GM12878 (cell line): ENCODE measurements around the gene FAM131B.

Source experiments
- EGR1 ChIP-seq, 2 experiments: IDR thresholded peaks; 1 replicate in 1 of 2; 2 replicates in 1 of 2; pipeline ENCODE4 v1.6.1; 2011 to 2012; ENCODE audit warnings: low read depth in 2 of 2, low read length in 2 of 2, borderline replicate concordance in 1 of 2, mild to moderate bottlenecking in 1 of 2, moderate library complexity in 1 of 2
- FOXM1 ChIP-seq: IDR thresholded peaks from 2 replicates; pipeline ENCODE4 v1.6.1; 2012; ENCODE audit warnings: low read depth, mild to moderate bottlenecking, inconsistent platforms, low read length, moderate library complexity
- JUND ChIP-seq: IDR thresholded peaks from 2 replicates; pipeline ENCODE4 v1.6.1; 2012; ENCODE audit warnings: low read depth, mild to moderate bottlenecking, low read length, improper control_type of control experiment, moderate library complexity
- RAD21 ChIP-seq: IDR thresholded peaks from 2 replicates; pipeline ENCODE4 v1.6.1; 2011; ENCODE audit warnings: mild to moderate bottlenecking, low read depth, low read length, moderate library complexity; ENCODE audit not compliant: insufficient read depth
- RCOR1 ChIP-seq: conservative IDR thresholded peaks from 2 replicates; pipeline ENCODE4 v1.6.1; 2012; ENCODE audit warnings: low read depth, low read length, improper control_type of control experiment
- SMC3 ChIP-seq: IDR thresholded peaks from 2 replicates; pipeline ENCODE4 v1.6.1; 2011; ENCODE audit warnings: low read length, improper control_type of control experiment, borderline replicate concordance
- TCF12 ChIP-seq: IDR thresholded peaks from 2 replicates; pipeline ENCODE4 v1.6.1; 2011; ENCODE audit warnings: low read depth, mild to moderate bottlenecking, low read length
- ZNF217 ChIP-seq: fragments of 450-650 bp; IDR thresholded peaks from 2 replicates; pipeline ENCODE4 v1.6.1; 2017; ENCODE audit warnings: antibody characterized with exemption, mild to moderate bottlenecking
- TF ChIP-seq, protein P1 (sequence below): IDR thresholded peaks from 2 replicates; pipeline ENCODE4 v1.6.1; 2012; ENCODE audit warnings: low read length, inconsistent platforms
- TF ChIP-seq, protein P2 (sequence below): IDR thresholded peaks from 2 replicates; pipeline ENCODE4 v1.6.1; 2011; ENCODE audit warnings: low read depth, mild to moderate bottlenecking, low read length, moderate library complexity, borderline replicate concordance; ENCODE audit errors: extremely low read depth
- TF ChIP-seq, protein P3 (sequence below): fragments of 450-650 bp; IDR thresholded peaks from 2 replicates; pipeline ENCODE4 v1.6.1; 2017; ENCODE audit warnings: antibody characterized with exemption, mild to moderate bottlenecking, moderate library complexity

DNA sequence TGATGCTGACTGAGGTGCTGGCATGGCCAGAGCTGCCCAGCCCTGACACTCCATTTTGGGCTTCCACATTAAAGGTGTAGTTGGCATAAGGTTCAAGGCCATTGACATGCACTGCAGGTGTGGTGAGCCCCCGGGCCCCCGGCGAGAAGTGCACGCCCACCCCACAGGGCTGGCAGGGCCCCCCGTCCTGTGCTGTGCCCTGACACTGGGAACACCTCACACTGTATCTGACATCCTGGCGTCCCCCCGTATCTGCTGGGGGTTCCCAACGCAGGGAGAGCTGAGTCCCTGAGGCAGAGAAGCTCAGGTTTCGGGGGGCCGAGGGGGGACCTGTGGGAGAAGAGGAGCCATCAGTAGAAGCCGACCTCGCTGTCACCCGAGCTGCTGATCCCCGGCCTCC is 36.1 kb upstream of the FAM131B start:
- TF ChIP-seq, protein P1, sequence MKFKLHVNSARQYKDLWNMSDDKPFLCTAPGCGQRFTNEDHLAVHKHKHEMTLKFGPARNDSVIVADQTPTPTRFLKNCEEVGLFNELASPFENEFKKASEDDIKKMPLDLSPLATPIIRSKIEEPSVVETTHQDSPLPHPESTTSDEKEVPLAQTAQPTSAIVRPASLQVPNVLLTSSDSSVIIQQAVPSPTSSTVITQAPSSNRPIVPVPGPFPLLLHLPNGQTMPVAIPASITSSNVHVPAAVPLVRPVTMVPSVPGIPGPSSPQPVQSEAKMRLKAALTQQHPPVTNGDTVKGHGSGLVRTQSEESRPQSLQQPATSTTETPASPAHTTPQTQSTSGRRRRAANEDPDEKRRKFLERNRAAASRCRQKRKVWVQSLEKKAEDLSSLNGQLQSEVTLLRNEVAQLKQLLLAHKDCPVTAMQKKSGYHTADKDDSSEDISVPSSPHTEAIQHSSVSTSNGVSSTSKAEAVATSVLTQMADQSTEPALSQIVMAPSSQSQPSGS: no peak
- TF ChIP-seq, protein P2, sequence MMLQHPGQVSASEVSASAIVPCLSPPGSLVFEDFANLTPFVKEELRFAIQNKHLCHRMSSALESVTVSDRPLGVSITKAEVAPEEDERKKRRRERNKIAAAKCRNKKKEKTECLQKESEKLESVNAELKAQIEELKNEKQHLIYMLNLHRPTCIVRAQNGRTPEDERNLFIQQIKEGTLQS: no peak
- TF ChIP-seq RCOR1 (no peak), FOXM1 (no peak), TCF12 (no peak), RAD21 (no peak), ZNF217 (no peak), SMC3 (no peak), JUND (no peak), EGR1 (IDR thresholded peaks at IDR 0.05; ENCODE audit: borderline replicate concordance in 1 of 2, low read depth in 2 of 2, low read length in 2 of 2) (no peak)
- TF ChIP-seq, protein P3, sequence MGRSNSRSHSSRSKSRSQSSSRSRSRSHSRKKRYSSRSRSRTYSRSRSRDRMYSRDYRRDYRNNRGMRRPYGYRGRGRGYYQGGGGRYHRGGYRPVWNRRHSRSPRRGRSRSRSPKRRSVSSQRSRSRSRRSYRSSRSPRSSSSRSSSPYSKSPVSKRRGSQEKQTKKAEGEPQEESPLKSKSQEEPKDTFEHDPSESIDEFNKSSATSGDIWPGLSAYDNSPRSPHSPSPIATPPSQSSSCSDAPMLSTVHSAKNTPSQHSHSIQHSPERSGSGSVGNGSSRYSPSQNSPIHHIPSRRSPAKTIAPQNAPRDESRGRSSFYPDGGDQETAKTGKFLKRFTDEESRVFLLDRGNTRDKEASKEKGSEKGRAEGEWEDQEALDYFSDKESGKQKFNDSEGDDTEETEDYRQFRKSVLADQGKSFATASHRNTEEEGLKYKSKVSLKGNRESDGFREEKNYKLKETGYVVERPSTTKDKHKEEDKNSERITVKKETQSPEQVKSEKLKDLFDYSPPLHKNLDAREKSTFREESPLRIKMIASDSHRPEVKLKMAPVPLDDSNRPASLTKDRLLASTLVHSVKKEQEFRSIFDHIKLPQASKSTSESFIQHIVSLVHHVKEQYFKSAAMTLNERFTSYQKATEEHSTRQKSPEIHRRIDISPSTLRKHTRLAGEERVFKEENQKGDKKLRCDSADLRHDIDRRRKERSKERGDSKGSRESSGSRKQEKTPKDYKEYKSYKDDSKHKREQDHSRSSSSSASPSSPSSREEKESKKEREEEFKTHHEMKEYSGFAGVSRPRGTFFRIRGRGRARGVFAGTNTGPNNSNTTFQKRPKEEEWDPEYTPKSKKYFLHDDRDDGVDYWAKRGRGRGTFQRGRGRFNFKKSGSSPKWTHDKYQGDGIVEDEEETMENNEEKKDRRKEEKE: no peak
